CD14-positive monocyte (primary cell): ENCODE results near the gene GMDS. TPM values are rescaled to one million over a fixed set of nuclear protein-coding genes. Genes with fewer than 3 reads are reported as not detected.

ENCODE experiments used
- DNase-seq, 3 donors: peaks; one replicate each; pipeline ENCODE4 v3.0.0-alpha.2; 2011 to 2022
- H2AFZ ChIP-seq: 2 replicates; pipeline ENCODE4 v1.6.0; 2012; ENCODE audit warnings: mild to moderate bottlenecking, low read depth, low read length, inconsistent platforms; ENCODE audit not compliant: insufficient read depth, poor library complexity, severe bottlenecking
- H3K27ac ChIP-seq, 2 donors: 1 replicate in 1 of 2; 2 replicates in 1 of 2; pipeline ENCODE4 v1.5.1; 2012 to 2013; ENCODE audit warnings: low read length in 2 of 2, control low read depth in 1 of 2, inconsistent platforms in 1 of 2, low read depth in 1 of 2, mild to moderate bottlenecking in 1 of 2
- H3K27me3 ChIP-seq, 2 donors: one replicate each; pipeline versions ENCODE4 v1.6.0 to v1.6.1; 2011 to 2013; ENCODE audit warnings: low read length in 2 of 2; ENCODE audit not compliant: control insufficient read depth in 2 of 2, insufficient read depth in 2 of 2
- H3K36me3 ChIP-seq, 2 donors: replicated peaks in 1 of 2; 1 replicate in 1 of 2; 2 replicates in 1 of 2; pipeline versions ENCODE4 v1.5.1 to v1.6.1; 2012 to 2013; ENCODE audit warnings: low read length in 2 of 2, control low read depth in 1 of 2, inconsistent platforms in 1 of 2, mild to moderate bottlenecking in 1 of 2; ENCODE audit not compliant: insufficient read depth in 2 of 2, control insufficient read depth in 1 of 2
- H3K4me1 ChIP-seq, 2 donors: 1 replicate in 1 of 2; 2 replicates in 1 of 2; pipeline versions ENCODE4 v1.5.1 to v1.6.1; 2012 to 2013; ENCODE audit warnings: low read length in 2 of 2, control low read depth in 1 of 2, inconsistent platforms in 1 of 2, mild to moderate bottlenecking in 1 of 2, moderate library complexity in 1 of 2; ENCODE audit not compliant: insufficient read depth in 2 of 2, control insufficient read depth in 1 of 2
- H3K4me2 ChIP-seq: replicated peaks from 2 replicates; pipeline ENCODE3; 2012; ENCODE audit warnings: low read length, moderate library complexity, mild to moderate bottlenecking; ENCODE audit not compliant: poor library complexity, severe bottlenecking; ENCODE audit errors: extremely low read depth
- H3K4me3 ChIP-seq, 3 experiments: fragments of 200-600 bp in 1 of 3; sonication (generic) in 1 of 3; replicated peaks in 1 of 3; 1 replicate in 2 of 3; 2 replicates in 1 of 3; pipeline ENCODE4 v1.5.1; 2011 to 2013; ENCODE audit warnings: low read length in 3 of 3, mild to moderate bottlenecking in 3 of 3, control low read depth in 2 of 3, low read depth in 2 of 3, inconsistent platforms in 1 of 3, moderate library complexity in 1 of 3
- H3K79me2 ChIP-seq: 2 replicates; pipeline ENCODE4 v1.6.0; 2012; ENCODE audit warnings: mild to moderate bottlenecking, control low read depth, inconsistent platforms, low read length, moderate library complexity; ENCODE audit not compliant: insufficient read depth
- H3K9ac ChIP-seq: 2 replicates; pipeline ENCODE4 v1.6.0; 2017; ENCODE audit warnings: low read length, mild to moderate bottlenecking; ENCODE audit not compliant: insufficient read depth, poor library complexity, severe bottlenecking
- H3K9me3 ChIP-seq, 2 donors: replicated peaks in 1 of 2; 1 replicate in 1 of 2; 2 replicates in 1 of 2; pipeline versions ENCODE4 v1.5.1 to v1.6.1; 2012 to 2013; ENCODE audit warnings: low read length in 2 of 2, control low read depth in 1 of 2; ENCODE audit not compliant: control insufficient read depth in 1 of 2, insufficient read depth in 1 of 2
- H4K20me1 ChIP-seq: 2 replicates; pipeline ENCODE4 v1.6.0; 2012; ENCODE audit warnings: mild to moderate bottlenecking, low read length, control low read depth, moderate library complexity; ENCODE audit not compliant: insufficient read depth
- H3K27ac Mint-ChIP-seq, 7 donors: one replicate each; pipeline ENCODE4 v1.8.0; 2020; ENCODE audit warnings: mild to moderate bottlenecking in 7 of 7, mixed read lengths in 7 of 7, moderate library complexity in 6 of 7, inconsistent platforms in 2 of 7
- H3K27me3 Mint-ChIP-seq, 3 donors: one replicate each; pipeline ENCODE4 v1.8.0; 2021 to 2022; ENCODE audit warnings: low read depth in 3 of 3, mild to moderate bottlenecking in 3 of 3, mixed read lengths in 3 of 3, moderate library complexity in 3 of 3, inconsistent platforms in 1 of 3
- H3K36me3 Mint-ChIP-seq, 2 donors: one replicate each; pipeline ENCODE4 v1.8.0; 2020; ENCODE audit warnings: mixed read lengths in 2 of 2, inconsistent platforms in 1 of 2, mild to moderate bottlenecking in 1 of 2
- H3K4me1 Mint-ChIP-seq: one replicate; pipeline ENCODE4 v1.8.0; 2020; ENCODE audit warnings: mild to moderate bottlenecking, mixed read lengths
- H3K4me3 Mint-ChIP-seq, 2 donors: one replicate each; pipeline ENCODE4 v1.8.0; 2020; ENCODE audit warnings: mild to moderate bottlenecking in 2 of 2, mixed read lengths in 2 of 2, moderate library complexity in 1 of 2
- H3K9me3 Mint-ChIP-seq, 7 donors: one replicate each; pipeline ENCODE4 v1.8.0; 2020 to 2022; ENCODE audit warnings: mixed read lengths in 7 of 7, mild to moderate bottlenecking in 6 of 7, moderate library complexity in 6 of 7, inconsistent platforms in 2 of 7
- WGBS: methylation state at CpG from one replicate; pipeline ENCODE4 v1.1.5; 2013; ENCODE audit warnings: missing lambda C conversion rate; ENCODE audit not compliant: insufficient coverage; 5-methylcytosine and 5-hydroxymethylcytosine counted together
- intact Hi-C, 2 donors: fragments of 100-400 bp; cut with micrococcal nuclease; formaldehyde crosslinking; loops; one replicate each; pipeline versions ENCODE4 v1.15.0 to v1.15.1; 2023
- polyA plus RNA-seq, 3 donors: library from polyadenylated mRNA; depleted of rRNA in 1 of 3; unstranded in 2 of 3; stranded (reverse) in 1 of 3; fragments of 300-500 nt in 2 of 3; fragments of >200 nt in 1 of 3; fragmentation: Illumina TruSeq in 2 of 3; gene quantifications; 1 replicate in 2 of 3; 2 replicates in 1 of 3; pipeline ENCODE4 v1.2.3, GENCODE V29; 2012 to 2021
- TF ChIP-seq, protein P1 (sequence below): fragments of 200-600 bp; IDR thresholded peaks from one replicate; pipeline ENCODE4 v1.8.0; 2022; ENCODE audit warnings: antibody characterized with exemption, mild to moderate bottlenecking

Gene GMDS
- polyA plus RNA-seq, 3 donors, result 10.5 to 19.9 (median 17.6) TPM

GRCh38 chr6:1872649-1873131, 372.7 kb downstream of the GMDS start:
- H3K27me3 ChIP-seq, result no peaks in the 10 kb centered on the region
- H3K9me3 ChIP-seq, result no peaks in the 10 kb centered on the region
- 96% methylated on average over 8 of the region's 11 CpGs for WGBS
- H3K4me2 ChIP-seq, result no peak overlapping the region
- Mint-ChIP-seq H3K4me1 (peaks cover 9% of the 10 kb centered on the region), H3K36me3 (peaks cover 0 to 3% of the 10 kb centered on the region in 2 donors), H3K27me3 (no peaks in the 10 kb centered on the region), H3K9me3 (no peaks in the 10 kb centered on the region), H3K27ac (no peak overlapping the region), H3K4me3 (no peak overlapping the region)
- H3K9ac ChIP-seq, result no peak overlapping the region
- H2AFZ ChIP-seq, result no peak overlapping the region
- H3K36me3 ChIP-seq, result no peaks in the 10 kb centered on the region
- no peaks in the 10 kb centered on the region for H3K79me2 ChIP-seq
- no peaks in the 10 kb centered on the region for H4K20me1 ChIP-seq
- intact Hi-C loops, result no loop called here
- no peak for DNase-seq
- TF ChIP-seq, protein P1, sequence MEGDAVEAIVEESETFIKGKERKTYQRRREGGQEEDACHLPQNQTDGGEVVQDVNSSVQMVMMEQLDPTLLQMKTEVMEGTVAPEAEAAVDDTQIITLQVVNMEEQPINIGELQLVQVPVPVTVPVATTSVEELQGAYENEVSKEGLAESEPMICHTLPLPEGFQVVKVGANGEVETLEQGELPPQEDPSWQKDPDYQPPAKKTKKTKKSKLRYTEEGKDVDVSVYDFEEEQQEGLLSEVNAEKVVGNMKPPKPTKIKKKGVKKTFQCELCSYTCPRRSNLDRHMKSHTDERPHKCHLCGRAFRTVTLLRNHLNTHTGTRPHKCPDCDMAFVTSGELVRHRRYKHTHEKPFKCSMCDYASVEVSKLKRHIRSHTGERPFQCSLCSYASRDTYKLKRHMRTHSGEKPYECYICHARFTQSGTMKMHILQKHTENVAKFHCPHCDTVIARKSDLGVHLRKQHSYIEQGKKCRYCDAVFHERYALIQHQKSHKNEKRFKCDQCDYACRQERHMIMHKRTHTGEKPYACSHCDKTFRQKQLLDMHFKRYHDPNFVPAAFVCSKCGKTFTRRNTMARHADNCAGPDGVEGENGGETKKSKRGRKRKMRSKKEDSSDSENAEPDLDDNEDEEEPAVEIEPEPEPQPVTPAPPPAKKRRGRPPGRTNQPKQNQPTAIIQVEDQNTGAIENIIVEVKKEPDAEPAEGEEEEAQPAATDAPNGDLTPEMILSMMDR, result no peak
- H3K4me3 ChIP-seq, result no peak overlapping the region
- H3K4me1 ChIP-seq, result peaks cover 0 to 7% of the 10 kb centered on the region in 2 donors
- no peak overlapping the region for H3K27ac ChIP-seq

DNA sequence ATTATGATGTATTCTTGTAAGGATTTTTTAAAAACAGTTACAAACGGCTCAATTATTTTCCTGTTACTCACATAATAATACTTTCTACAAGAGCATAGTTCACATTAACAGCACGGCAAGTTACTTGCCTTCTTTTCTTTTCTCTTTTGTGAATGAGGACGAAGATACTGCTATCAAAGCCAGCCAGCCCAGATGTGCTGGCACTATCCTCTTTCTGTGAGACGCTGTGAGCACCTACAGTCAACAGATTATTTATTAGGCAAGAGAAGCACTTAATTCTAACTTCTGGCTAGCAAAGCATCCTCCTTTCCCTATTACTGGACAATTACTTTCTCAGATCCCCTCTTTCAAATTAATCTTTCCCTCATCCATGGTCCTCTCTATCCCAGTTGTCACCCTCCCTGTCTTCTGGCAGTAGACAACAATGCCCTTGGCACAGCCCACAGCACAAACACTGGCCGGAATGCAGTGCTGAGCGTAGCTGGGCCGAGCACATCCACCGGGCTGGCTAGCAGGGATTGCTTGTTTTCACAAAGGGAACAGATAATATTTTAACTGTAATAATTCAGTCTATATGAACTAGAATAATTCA, 373.6 kb downstream of the GMDS start:
- no peak overlapping the region for H3K4me3 Mint-ChIP-seq
- H3K9me3 Mint-ChIP-seq, result no peaks in the 10 kb centered on the region
- no peak overlapping the region for H3K27ac ChIP-seq
- H3K9ac ChIP-seq, result no peak overlapping the region
- no peaks in the 10 kb centered on the region for H3K27me3 Mint-ChIP-seq
- WGBS, result 100% methylated on average over 3 of the region's 8 CpGs
- H3K9me3 ChIP-seq, result no peaks in the 10 kb centered on the region
- peaks cover 0 to 7% of the 10 kb centered on the region in 2 donors for H3K4me1 ChIP-seq
- no peaks in the 10 kb centered on the region for H3K36me3 ChIP-seq
- H3K4me3 ChIP-seq, result no peak overlapping the region
- TF ChIP-seq, protein P1, result no peak
- H3K27ac Mint-ChIP-seq, result no peak overlapping the region
- no peak for DNase-seq
- H3K4me2 ChIP-seq, result no peak overlapping the region
- H3K27me3 ChIP-seq, result no peaks in the 10 kb centered on the region
- H3K36me3 Mint-ChIP-seq, result peaks cover 0 to under 1% of the 10 kb centered on the region in 2 donors
- H3K4me1 Mint-ChIP-seq, result peaks cover 9% of the 10 kb centered on the region
- intact Hi-C loops, result no loop called here
- H2AFZ ChIP-seq, result no peak overlapping the region
- H4K20me1 ChIP-seq, result no peaks in the 10 kb centered on the region
- H3K79me2 ChIP-seq, result no peaks in the 10 kb centered on the region
